Osteocyte (in vitro differentiated cells): ENCODE measurements around the gene ARL15. TPM values are rescaled to one million over a fixed set of nuclear protein-coding genes. Genes with fewer than 3 reads are reported as not detected.

Experiments used
- DNase-seq: peaks from one replicate; pipeline ENCODE4 v3.0.0; 2021; ENCODE audit warnings: mixed read lengths; ENCODE audit not compliant: unreplicated experiment; ENCODE audit errors: extremely low spot score
- H3K27ac Mint-ChIP-seq: one replicate; pipeline ENCODE4 v1.8.0; 2021; ENCODE audit warnings: mild to moderate bottlenecking, mixed read lengths; ENCODE audit not compliant: unreplicated experiment
- H3K27me3 Mint-ChIP-seq: one replicate; pipeline ENCODE4 v1.8.0; 2021; ENCODE audit warnings: mixed read lengths; ENCODE audit not compliant: unreplicated experiment
- H3K36me3 Mint-ChIP-seq: one replicate; pipeline ENCODE4 v1.8.0; 2021; ENCODE audit warnings: mixed read lengths; ENCODE audit not compliant: unreplicated experiment
- H3K4me1 Mint-ChIP-seq: one replicate; pipeline ENCODE4 v1.8.0; 2021; ENCODE audit warnings: mixed read lengths; ENCODE audit not compliant: unreplicated experiment
- H3K4me3 Mint-ChIP-seq: one replicate; pipeline ENCODE4 v1.8.0; 2021; ENCODE audit warnings: mild to moderate bottlenecking, moderate library complexity, mixed read lengths; ENCODE audit not compliant: unreplicated experiment
- H3K9me3 Mint-ChIP-seq: one replicate; pipeline ENCODE4 v1.8.0; 2021; ENCODE audit warnings: mixed read lengths; ENCODE audit not compliant: unreplicated experiment
- total RNA-seq: library from RNA; stranded (reverse); gene quantifications from 2 replicates; pipeline ENCODE4 v1.2.1, GENCODE V29; 2021
- TF ChIP-seq, protein P1 (sequence below): fragments of 200-600 bp; sonication (generic); IDR thresholded peaks from 2 replicates; pipeline ENCODE4 v1.5.0; 2021; ENCODE audit warnings: antibody characterized with exemption, mild to moderate bottlenecking, moderate library complexity

Gene ARL15
- total RNA-seq, 1 donor from 2014 or later, result 16.6 TPM

GRCh38 chr5:54018438-54018837, 291.9 kb downstream of the ARL15 start:
- peaks cover 11% of the 10 kb centered on the region for H3K36me3 Mint-ChIP-seq
- peaks cover 10% of the 10 kb centered on the region for H3K9me3 Mint-ChIP-seq
- TF ChIP-seq, protein P1, sequence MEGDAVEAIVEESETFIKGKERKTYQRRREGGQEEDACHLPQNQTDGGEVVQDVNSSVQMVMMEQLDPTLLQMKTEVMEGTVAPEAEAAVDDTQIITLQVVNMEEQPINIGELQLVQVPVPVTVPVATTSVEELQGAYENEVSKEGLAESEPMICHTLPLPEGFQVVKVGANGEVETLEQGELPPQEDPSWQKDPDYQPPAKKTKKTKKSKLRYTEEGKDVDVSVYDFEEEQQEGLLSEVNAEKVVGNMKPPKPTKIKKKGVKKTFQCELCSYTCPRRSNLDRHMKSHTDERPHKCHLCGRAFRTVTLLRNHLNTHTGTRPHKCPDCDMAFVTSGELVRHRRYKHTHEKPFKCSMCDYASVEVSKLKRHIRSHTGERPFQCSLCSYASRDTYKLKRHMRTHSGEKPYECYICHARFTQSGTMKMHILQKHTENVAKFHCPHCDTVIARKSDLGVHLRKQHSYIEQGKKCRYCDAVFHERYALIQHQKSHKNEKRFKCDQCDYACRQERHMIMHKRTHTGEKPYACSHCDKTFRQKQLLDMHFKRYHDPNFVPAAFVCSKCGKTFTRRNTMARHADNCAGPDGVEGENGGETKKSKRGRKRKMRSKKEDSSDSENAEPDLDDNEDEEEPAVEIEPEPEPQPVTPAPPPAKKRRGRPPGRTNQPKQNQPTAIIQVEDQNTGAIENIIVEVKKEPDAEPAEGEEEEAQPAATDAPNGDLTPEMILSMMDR, result no peak
- no peak for DNase-seq
- no peak overlapping the region for H3K27ac Mint-ChIP-seq
- H3K27me3 Mint-ChIP-seq, result no peaks in the 10 kb centered on the region
- H3K4me1 Mint-ChIP-seq, result peaks cover 24% of the 10 kb centered on the region
- no peak overlapping the region for H3K4me3 Mint-ChIP-seq

- H3K27me3 Mint-ChIP-seq, result no peaks in the 10 kb centered on the region
- peaks cover 20% of the 10 kb centered on the region for H3K4me1 Mint-ChIP-seq
- H3K36me3 Mint-ChIP-seq, result peaks cover 11% of the 10 kb centered on the region
- H3K27ac Mint-ChIP-seq, result no peak overlapping the region
- H3K9me3 Mint-ChIP-seq, result peaks cover 10% of the 10 kb centered on the region
- no peak for DNase-seq
- H3K4me3 Mint-ChIP-seq, result no peak overlapping the region
- TF ChIP-seq, protein P1, result no peak
Measured at GRCh38 chr5:54017580-54017979, 292.8 kb downstream of the ARL15 start.

DNA sequence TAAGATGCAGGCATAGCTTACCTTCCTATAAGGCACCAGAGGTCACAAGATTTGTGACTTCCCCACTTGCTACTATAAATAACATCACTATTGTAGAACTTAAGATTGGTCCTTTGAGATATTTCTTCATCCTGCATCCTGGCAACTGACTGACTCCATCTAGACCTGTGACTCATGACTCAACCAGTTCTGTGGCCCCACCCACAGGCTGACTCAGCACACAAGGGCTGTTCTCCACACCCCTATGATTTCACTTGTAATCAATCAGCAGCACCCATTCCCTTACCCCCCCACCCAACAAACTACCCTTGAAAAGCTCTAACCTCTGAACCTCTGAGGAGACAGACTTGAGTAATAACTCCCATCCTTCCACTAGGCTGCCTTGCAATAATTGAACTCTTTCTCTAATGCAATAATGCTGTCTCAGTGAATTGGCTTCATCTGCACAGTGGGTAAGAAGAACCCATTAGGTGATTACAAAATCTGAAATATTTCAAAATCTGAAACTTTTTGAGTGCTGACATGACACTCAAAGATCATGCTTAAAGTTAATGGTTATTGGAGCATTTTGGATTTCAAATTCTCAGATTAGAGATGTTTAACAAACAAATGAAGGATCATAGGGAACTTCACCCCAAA, 296.7 kb downstream of the ARL15 start:
- no peak overlapping the region for H3K27ac Mint-ChIP-seq
- peaks cover 8% of the 10 kb centered on the region for H3K36me3 Mint-ChIP-seq
- H3K9me3 Mint-ChIP-seq, result peaks cover 10% of the 10 kb centered on the region
- no peaks in the 10 kb centered on the region for H3K27me3 Mint-ChIP-seq
- TF ChIP-seq, protein P1, result no peak
- DNase-seq, result no peak
- peaks cover 8% of the 10 kb centered on the region for H3K4me1 Mint-ChIP-seq
- no peak overlapping the region for H3K4me3 Mint-ChIP-seq

- Mint-ChIP-seq H3K36me3 (peaks cover 6% of the 10 kb centered on the region), H3K9me3 (peaks cover 10% of the 10 kb centered on the region), H3K4me1 (peaks cover 20% of the 10 kb centered on the region), H3K27me3 (no peaks in the 10 kb centered on the region), H3K27ac (no peak overlapping the region), H3K4me3 (no peak overlapping the region)
- TF ChIP-seq, protein P1, result no peak
- DNase-seq, result no peak
Measured at GRCh38 chr5:54009828-54010227, 300.5 kb downstream of the ARL15 start.

GRCh38 chr5:54009357-54009756, 301.0 kb downstream of the ARL15 start:
- TF ChIP-seq, protein P1, result no peak
- Mint-ChIP-seq H3K4me3 (no peak overlapping the region), H3K9me3 (peaks cover 10% of the 10 kb centered on the region), H3K27ac (no peak overlapping the region), H3K36me3 (peaks cover 6% of the 10 kb centered on the region), H3K4me1 (peaks cover 20% of the 10 kb centered on the region), H3K27me3 (no peaks in the 10 kb centered on the region)
- DNase-seq, result no peak
